Activated CD8-positive, alpha-beta memory T cell treated with anti-CD3 and anti-CD28 coated beads, Interleukin-2, amount 10 ng/mL, durations not matched to agents 7 days and 5 days (primary cell): ENCODE data around the gene MTERF4. TPM values are rescaled to one million over a fixed set of nuclear protein-coding genes. Genes with fewer than 3 reads are reported as not detected.

Experiments used
- ATAC-seq: fragments of 150-1000 bp; cut with Tn5 transposase; one replicate; pipeline ENCODE4 v1.10.0; 2021; ENCODE audit warnings: moderate library complexity
- CTCF ChIA-PET: fragments of 350-600 bp; sonication (Branson Sonifier 250); formaldehyde crosslinking; loops from one replicate; lab custom pipeline; 2021; ENCODE audit warnings: antibody characterized with exemption; lab: Charles Lee
- DNase-seq: peaks from one replicate; pipeline ENCODE4 v3.0.0-alpha.2; 2020
- H3K27ac Mint-ChIP-seq: one replicate; pipeline ENCODE4 v1.8.0; 2021; ENCODE audit warnings: mild to moderate bottlenecking, mixed read lengths
- H3K27me3 Mint-ChIP-seq: one replicate; pipeline ENCODE4 v1.8.0; 2021; ENCODE audit warnings: mixed read lengths
- H3K36me3 Mint-ChIP-seq: one replicate; pipeline ENCODE4 v1.8.0; 2021; ENCODE audit warnings: mild to moderate bottlenecking, mixed read lengths
- H3K4me1 Mint-ChIP-seq: one replicate; pipeline ENCODE4 v1.8.0; 2021; ENCODE audit warnings: mixed read lengths
- H3K4me3 Mint-ChIP-seq: one replicate; pipeline ENCODE4 v1.8.0; 2021; ENCODE audit warnings: mild to moderate bottlenecking, moderate library complexity, mixed read lengths
- H3K9me3 Mint-ChIP-seq: one replicate; pipeline ENCODE4 v1.8.0; 2022; ENCODE audit warnings: low read depth, mixed read lengths
- total RNA-seq, 2 experiments: library from RNA; stranded (reverse); gene quantifications; one replicate each; pipeline ENCODE4 v1.2.3, GENCODE V29; 2021

The MTERF4 gene
- total RNA-seq, 2 experiments from 2014 or later: 31.5 to 33.0 TPM

DNA sequence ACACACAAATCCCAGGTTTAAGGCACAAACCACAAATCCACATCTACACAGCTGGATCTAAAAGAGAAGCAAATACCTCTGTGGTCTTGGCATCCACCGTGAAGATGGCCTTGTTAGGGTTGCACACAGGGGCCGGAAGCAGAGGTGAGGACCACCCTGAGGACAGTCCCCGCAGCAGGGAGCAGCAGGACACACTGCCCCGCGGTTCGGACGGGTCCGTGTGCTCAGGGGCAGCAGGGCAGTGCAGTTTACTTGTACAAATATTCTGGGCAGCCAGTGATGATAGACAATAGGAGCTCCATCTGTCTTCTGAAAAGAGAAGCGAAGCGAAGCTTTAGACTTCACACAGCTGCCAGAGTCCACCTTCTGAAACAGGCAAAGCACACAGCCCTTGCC is 38.4 kb upstream of the MTERF4 start:
- Mint-ChIP-seq H3K4me1 (no peaks in the 10 kb centered on the region), H3K27me3 (no peaks in the 10 kb centered on the region), H3K4me3 (no peak overlapping the region), H3K36me3 (peaks cover 2% of the 10 kb centered on the region), H3K27ac (no peak overlapping the region), H3K9me3 (no peaks in the 10 kb centered on the region)
- ATAC-seq (no peak), DNase-seq (no peak)
- CTCF ChIA-PET: interaction anchor here (0.8 to 1.8 kb wide), 4 partner anchors 10 to 63 kb away, joined by 3 to 4 read pairs (median 3); partner anchors contain the start of gene PPP1R7

DNA sequence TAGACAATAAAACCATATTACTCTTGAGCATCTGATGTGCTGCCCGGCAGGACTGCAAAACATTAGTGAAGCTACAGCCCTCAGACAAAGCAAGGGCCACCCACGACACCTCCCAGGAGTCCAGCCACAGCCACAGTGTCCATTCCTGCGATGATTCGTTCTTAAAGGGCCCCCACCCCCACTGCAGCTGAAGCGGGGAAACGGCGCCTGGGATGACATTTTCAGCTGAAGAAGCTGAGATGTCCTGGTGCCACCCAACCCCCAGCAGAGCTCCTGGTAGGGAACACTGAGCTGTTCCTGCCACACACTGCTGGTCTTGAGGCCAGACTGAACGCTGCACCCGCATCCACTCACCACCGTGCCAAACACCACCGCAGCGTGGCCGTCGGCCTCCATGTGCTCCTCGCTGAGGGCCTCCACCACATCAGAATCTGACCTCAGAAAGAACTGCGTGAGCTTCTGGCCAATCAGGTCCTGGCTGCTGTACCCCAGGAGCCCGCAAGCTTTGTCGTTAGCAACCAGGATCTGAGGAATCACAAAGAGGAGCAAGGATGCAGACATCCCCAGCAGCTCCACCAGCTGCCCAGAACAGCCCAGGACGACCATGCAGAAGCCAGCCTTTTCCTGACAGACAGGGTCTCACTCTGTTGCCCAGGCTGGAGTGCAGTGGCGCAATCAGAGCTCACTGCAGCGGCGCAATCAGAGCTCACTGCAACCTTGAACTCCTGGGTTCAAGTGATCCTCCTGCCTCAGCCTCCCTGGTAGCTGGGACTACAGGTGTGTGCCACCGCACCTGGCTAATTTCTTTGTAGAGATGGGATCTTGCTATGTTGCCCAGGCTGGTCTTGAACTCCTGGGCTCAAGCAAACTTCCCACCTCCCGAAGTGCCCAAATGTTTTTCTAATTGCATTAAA is 37.7 kb upstream of the MTERF4 start:
- DNase-seq: no peak
- no peak overlapping the region for H3K27ac Mint-ChIP-seq
- ATAC-seq: no peak
- H3K4me1 Mint-ChIP-seq: no peaks in the 10 kb centered on the region
- H3K9me3 Mint-ChIP-seq: no peaks in the 10 kb centered on the region
- H3K4me3 Mint-ChIP-seq: no peak overlapping the region
- peaks cover 2% of the 10 kb centered on the region for H3K36me3 Mint-ChIP-seq
- CTCF ChIA-PET: interaction anchor here (0.8 to 1.8 kb wide), 4 partner anchors 11 to 62 kb away, joined by 3 to 4 read pairs (median 3); partner anchors contain the start of gene PPP1R7
- H3K27me3 Mint-ChIP-seq: no peaks in the 10 kb centered on the region

DNA sequence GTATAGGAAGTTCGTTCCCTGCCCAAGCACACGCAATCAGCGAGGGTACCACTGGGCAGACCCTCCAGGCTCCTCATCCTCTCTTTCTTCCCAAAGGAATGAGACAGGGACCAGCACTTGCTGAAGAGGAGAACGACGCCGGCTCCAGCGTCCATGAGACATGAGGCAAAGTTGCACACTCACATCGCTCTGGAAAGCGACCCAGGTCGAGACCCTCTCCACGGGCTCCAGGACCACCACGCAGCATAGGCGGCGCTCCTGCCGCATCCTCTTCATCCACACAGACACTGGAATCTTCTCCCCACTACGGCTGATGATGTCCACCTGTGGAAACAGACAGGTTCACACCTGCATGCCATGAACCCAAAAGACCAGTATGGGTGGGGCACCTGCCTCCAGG is 36.4 kb upstream of the MTERF4 start:
- DNase-seq (no peak), ATAC-seq (no peak)
- Mint-ChIP-seq H3K9me3 (no peaks in the 10 kb centered on the region), H3K4me3 (no peak overlapping the region), H3K4me1 (no peaks in the 10 kb centered on the region), H3K27me3 (no peaks in the 10 kb centered on the region), H3K27ac (no peak overlapping the region), H3K36me3 (peaks cover 2% of the 10 kb centered on the region)
- CTCF ChIA-PET: no interaction called here

DNA sequence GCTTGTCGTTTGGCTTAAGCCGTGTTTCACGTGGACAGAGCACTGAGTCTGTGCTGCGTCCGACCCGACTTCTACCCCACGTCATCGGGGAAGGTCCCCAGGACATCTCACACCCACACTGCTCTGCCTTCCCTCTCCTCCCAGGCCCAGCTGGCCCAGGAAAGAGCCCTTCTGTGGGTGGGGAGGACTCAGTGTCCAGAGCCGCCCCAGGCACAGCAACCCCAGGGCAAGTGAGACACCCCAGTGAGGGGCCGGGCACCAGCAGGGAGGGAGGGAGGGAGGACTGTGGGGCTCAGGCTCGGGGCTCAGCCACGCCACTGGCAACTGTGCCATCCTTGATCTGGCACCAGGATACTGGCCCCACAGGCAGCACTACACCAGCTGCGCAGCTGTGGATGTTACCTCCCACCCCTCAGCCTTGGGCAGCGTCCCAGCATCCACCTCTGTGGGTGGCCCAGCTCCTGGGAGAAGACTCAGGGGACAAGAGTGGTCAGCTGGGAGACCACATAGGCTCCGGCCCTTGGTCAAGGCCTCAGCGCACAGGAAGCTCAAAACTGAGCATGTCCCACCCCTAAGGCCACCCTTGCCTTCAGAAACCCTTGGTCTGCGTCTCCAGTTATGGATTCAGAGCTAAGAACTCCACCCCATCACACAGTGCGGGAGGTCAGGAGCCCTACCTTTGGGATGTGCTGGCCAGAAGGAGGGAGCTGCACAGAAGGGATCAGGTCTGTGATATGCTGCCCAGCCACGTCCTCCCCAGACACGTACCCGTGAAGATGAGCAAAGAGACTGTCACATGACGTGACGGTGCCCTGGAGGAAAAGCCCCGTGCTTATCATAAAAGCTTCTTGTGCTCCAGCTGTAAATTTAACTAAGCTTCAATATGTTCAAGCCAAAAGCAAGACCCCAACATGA is 35.4 kb upstream of the MTERF4 start:
- CTCF ChIA-PET: no interaction called here
- H3K4me3 Mint-ChIP-seq: no peak overlapping the region
- no peak for ATAC-seq

DNA sequence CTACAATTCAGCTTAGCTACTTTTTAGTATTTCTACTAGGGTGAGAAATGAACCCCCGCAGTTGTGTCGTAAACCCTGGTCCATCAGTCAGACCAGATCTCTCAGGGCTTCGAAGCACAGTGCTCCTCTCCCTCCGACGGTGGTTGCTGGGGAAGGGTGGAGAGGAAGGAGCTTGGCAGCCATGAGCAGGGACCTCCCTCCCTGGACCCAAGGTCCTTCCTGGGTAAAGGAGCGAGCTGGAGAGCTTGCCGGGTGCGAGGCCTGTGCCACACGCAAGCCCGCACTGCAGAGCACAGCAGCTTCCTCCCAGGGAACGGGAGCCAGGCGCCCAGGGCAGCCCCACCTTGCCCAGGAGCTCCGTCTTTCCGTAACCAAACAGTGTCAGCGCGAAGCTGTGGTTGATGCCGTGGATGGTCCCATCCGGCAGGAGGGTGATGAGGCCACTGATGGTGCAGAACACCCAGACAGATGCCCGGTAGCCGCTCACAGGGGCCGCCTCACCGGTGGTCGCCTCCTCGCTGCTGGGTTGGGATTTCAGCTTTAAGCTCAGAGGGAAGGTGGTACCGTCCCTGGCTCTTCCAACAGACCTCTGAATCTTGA is 34.7 kb upstream of the MTERF4 start:
- DNase-seq (no peak), ATAC-seq (no peak)
- Mint-ChIP-seq H3K27ac (no peak overlapping the region), H3K4me1 (no peaks in the 10 kb centered on the region), H3K9me3 (no peaks in the 10 kb centered on the region), H3K4me3 (no peak overlapping the region), H3K36me3 (peaks cover 3% of the 10 kb centered on the region), H3K27me3 (no peaks in the 10 kb centered on the region)
- CTCF ChIA-PET: no interaction called here

More for the DNA sequence above, 35.4 kb upstream of the MTERF4 start:
- Mint-ChIP-seq H3K27me3 (no peaks in the 10 kb centered on the region), H3K36me3 (peaks cover 2% of the 10 kb centered on the region), H3K4me1 (no peaks in the 10 kb centered on the region), H3K9me3 (no peaks in the 10 kb centered on the region), H3K27ac (no peak overlapping the region)
- DNase-seq: no peak

DNA sequence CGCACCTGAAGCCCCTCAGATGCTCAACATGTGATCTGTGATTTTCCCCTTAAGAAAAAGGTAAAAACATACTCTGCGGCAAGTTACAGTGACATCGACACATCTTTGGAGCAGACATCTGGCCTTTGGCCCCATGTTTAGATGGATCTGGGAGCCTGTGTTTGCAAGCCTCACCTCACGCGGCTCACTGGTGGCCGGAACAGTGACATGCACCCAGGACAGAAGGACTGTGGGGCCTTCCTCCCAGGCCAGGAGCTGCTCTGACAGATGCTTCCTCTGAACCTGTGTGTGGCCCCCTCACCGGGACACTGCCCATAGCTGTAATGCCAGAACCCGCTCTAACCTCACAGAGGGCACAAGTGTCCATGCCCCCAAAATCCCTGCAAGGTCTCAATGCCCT is 34.1 kb upstream of the MTERF4 start:
- CTCF ChIA-PET: interaction anchor here (1.0 kb wide), 1 partner anchor 21 kb away, joined by 3 read pairs; no protein-coding TSS in a partner anchor
- H3K27ac Mint-ChIP-seq: no peak overlapping the region
- H3K4me3 Mint-ChIP-seq: no peak overlapping the region
- no peaks in the 10 kb centered on the region for H3K9me3 Mint-ChIP-seq
- ATAC-seq (no peak), DNase-seq (no peak)
- no peaks in the 10 kb centered on the region for H3K27me3 Mint-ChIP-seq
- H3K4me1 Mint-ChIP-seq: no peaks in the 10 kb centered on the region
- peaks cover 3% of the 10 kb centered on the region for H3K36me3 Mint-ChIP-seq

DNA sequence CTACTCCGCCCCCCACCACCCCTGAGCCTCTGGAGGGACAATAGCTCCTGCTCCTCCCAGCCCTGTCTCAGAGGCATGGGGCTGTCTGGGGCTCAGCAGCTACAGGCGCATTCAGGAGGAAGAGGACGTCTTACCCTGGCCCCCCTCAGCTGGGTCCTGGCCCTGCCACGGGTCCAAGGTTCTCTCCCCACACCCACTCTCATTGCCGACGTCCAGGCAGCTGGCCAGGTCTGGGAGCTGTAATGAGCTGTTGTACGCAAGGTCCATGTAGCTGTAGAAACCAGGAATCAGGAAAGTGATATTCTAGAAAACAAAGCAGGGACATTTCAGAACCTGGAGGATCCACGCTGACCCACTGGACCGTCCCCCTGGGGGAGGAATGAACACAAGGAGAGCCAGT is 33.6 kb upstream of the MTERF4 start:
- Mint-ChIP-seq H3K4me3 (no peak overlapping the region), H3K36me3 (peaks cover 3% of the 10 kb centered on the region), H3K27ac (no peak overlapping the region), H3K27me3 (no peaks in the 10 kb centered on the region), H3K9me3 (no peaks in the 10 kb centered on the region), H3K4me1 (no peaks in the 10 kb centered on the region)
- ATAC-seq: no peak
- DNase-seq: no peak
- CTCF ChIA-PET: interaction anchor here (1.0 kb wide), 1 partner anchor 22 kb away, joined by 3 read pairs; no protein-coding TSS in a partner anchor

DNA sequence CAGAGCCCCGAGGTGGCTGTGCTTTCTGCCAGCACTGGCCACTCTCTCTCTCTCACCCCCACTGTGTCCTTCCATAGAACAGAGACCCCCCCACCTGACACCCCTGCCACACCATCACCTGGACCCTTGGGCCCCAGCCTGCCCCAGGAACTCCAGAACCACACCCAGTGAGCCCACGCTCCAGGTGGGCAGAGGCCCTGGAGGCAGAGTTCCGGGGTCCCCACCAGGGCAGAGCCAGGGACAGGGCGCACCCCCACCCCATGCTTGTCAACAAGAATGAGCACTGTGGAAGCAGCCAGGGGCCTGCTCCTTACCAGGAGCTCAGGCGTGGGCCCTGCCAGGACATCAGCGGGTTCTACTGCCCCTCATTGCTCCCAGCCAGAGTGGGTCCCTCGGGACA is 32.6 kb upstream of the MTERF4 start:
- Mint-ChIP-seq H3K27me3 (no peaks in the 10 kb centered on the region), H3K36me3 (peaks cover 3% of the 10 kb centered on the region), H3K4me1 (peaks cover 3% of the 10 kb centered on the region), H3K9me3 (no peaks in the 10 kb centered on the region), H3K4me3 (no peak overlapping the region), H3K27ac (no peak overlapping the region)
- ATAC-seq: no peak
- CTCF ChIA-PET: no interaction called here
- no peak for DNase-seq

DNA sequence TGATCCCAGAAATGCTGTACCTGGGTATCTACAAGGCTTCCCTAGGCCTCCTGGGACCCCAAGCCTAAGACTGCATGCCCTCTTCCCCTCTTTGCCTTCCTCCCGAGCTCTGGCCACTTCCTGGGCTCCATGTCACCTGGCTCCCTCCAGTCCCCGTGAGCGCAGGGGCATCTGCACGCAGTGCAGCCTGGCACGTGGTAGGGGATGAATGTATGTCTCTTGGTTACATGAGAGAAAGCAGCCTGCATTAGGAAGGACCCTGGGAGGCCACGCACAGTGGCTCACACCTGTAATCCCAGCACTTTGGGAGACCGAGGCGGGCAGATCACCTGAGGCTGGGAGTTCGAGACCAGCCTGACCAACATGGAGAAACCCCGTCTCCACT is 31.3 kb upstream of the MTERF4 start:
- ATAC-seq: no peak
- Mint-ChIP-seq H3K9me3 (no peaks in the 10 kb centered on the region), H3K36me3 (peaks cover 3% of the 10 kb centered on the region), H3K4me1 (peaks cover 5% of the 10 kb centered on the region), H3K4me3 (no peak overlapping the region), H3K27me3 (no peaks in the 10 kb centered on the region), H3K27ac (no peak overlapping the region)
- CTCF ChIA-PET: no interaction called here
- no peak for DNase-seq

DNA sequence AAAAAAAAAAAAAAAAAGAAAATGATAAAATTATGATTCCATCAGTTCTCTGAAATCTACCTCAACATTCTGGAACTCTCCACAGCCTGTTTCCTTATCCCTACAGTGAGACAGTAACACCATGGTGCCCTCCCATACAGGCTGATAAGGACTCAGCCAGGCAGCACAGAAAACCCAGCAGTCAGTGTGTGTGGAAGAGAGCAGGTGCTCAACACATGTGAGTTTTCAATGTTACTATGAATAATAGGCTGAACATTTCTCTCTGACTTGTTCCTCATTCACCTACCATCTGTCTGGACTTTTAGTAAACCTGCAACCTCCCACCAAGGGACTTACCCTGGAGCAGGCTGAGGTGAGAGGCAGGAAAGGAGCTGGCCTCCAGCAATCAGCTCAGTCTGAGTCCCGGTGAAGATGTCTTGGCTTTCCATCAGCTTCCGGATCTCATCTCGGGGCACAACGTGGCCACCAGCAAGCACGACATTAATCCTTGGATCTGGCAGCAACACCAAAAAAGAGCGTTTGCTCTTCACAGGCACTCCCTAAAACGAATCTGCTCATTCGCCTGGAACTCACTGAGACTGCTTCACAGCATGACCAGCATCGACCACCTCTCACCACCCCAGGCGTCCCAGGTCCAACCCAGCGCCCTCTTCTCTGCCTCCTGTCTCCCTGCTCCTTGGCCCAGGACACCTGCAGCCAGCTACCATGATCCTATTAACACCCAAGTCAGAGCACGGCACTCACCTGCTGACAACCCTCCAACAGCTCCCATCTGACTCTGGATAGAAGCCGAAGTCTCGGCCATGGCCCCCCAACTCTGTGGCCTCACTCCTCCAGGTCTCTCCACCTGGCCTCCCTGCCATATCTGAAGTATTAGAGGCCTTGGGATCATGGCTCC is 30.7 kb upstream of the MTERF4 start:
- DNase-seq (no peak), ATAC-seq (no peak)
- H3K4me1 Mint-ChIP-seq: peaks cover 11% of the 10 kb centered on the region
- H3K27ac Mint-ChIP-seq: no peak overlapping the region
- H3K27me3 Mint-ChIP-seq: no peaks in the 10 kb centered on the region
- H3K9me3 Mint-ChIP-seq: no peaks in the 10 kb centered on the region
- H3K36me3 Mint-ChIP-seq: peaks cover 3% of the 10 kb centered on the region
- CTCF ChIA-PET: interaction anchor here (0.7 kb wide), 1 partner anchor 25 kb away, joined by 3 read pairs; no protein-coding TSS in a partner anchor
- H3K4me3 Mint-ChIP-seq: no peak overlapping the region

DNA sequence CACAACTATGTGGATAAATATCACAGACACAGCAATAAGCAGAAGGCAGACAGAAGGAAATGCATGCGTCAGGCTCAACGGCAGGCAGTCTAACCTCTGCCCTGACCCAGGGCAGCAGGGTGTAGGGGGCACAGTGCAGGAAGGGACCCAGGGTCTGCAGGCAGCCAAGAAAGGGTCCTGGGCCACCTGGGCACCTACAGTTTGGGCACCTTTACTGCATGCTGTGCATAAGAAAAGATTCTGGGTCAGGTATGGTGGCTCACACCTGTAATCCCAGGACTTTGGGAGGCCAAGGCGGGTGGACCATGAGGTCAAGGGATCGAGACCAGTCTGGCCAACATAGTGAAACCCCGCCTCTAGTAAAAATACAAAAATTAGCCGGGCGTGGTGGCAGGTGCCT is 29.4 kb upstream of the MTERF4 start:
- CTCF ChIA-PET: no interaction called here
- Mint-ChIP-seq H3K4me1 (peaks cover 18% of the 10 kb centered on the region), H3K27ac (no peak overlapping the region), H3K27me3 (no peaks in the 10 kb centered on the region), H3K36me3 (peaks cover 3% of the 10 kb centered on the region), H3K4me3 (no peak overlapping the region), H3K9me3 (no peaks in the 10 kb centered on the region)
- no peak for ATAC-seq
- DNase-seq: no peak

DNA sequence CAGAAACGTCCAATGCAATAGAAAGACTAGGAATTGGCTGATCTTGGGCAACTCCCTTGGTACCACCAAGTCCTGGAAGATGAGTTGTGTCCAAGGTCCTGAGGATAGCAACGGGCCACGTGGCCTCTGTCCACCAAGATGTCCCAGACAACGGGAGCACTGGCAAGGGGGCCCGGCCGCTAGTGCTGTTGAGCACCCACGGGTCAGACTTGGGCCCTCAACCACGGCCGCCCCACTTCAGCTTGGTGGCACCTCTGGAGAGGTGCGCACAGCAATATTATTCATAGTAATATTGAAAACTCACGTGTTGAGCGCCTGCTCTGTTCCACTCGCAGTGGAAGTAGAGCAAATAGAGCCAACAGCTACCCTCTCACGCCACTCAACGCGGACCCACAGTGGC is 28.2 kb upstream of the MTERF4 start:
- Mint-ChIP-seq H3K4me1 (peaks cover 23% of the 10 kb centered on the region), H3K27ac (no peak overlapping the region), H3K9me3 (no peaks in the 10 kb centered on the region), H3K36me3 (peaks cover 7% of the 10 kb centered on the region), H3K4me3 (no peak overlapping the region), H3K27me3 (no peaks in the 10 kb centered on the region)
- ATAC-seq: no peak
- CTCF ChIA-PET: no interaction called here
- no peak for DNase-seq
